Measurements from ENCODE around the gene VASH1.

DNA sequence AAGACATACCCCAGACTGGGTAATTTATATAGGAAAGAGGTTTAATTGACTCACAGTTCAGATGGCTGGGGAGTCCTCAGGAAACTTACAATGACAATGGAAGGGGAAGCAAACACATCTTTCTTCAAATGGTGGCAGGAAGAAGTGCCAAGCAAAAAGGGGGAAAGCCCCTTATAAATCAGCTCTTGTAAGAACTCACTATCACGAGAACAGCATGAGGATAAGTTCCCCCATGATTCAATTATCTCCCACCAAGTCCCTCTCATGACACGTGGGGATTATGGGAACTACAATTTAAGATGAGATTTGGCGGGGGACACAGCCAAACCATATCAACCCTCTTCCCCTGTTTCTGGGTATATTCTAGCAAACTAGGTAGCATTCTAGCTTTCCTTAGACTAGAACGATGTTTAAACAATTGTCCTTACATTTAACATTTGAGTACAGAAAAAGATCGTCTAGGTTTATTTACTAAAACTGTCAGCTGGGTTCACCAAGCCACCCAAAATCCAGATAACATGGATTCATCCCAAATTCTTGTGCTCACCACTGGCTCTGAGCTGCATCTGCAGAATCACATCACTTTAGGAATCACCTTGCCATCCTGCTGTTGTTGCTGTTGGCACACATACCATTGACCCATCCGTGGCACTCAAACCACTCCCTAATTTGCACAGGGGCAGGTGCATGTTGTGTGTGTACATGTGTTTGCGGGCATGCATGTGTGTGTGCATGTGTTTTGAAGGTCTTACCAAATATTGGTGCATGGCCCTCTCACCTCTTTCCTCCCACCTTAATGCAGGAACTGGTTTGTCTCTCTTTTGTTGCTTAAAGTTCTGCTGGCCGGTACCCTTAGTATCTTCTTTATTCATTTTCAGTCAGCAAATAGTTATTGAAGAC is 36.4 kb upstream of the VASH1 start:
- TF ChIP-seq, protein P1, sequence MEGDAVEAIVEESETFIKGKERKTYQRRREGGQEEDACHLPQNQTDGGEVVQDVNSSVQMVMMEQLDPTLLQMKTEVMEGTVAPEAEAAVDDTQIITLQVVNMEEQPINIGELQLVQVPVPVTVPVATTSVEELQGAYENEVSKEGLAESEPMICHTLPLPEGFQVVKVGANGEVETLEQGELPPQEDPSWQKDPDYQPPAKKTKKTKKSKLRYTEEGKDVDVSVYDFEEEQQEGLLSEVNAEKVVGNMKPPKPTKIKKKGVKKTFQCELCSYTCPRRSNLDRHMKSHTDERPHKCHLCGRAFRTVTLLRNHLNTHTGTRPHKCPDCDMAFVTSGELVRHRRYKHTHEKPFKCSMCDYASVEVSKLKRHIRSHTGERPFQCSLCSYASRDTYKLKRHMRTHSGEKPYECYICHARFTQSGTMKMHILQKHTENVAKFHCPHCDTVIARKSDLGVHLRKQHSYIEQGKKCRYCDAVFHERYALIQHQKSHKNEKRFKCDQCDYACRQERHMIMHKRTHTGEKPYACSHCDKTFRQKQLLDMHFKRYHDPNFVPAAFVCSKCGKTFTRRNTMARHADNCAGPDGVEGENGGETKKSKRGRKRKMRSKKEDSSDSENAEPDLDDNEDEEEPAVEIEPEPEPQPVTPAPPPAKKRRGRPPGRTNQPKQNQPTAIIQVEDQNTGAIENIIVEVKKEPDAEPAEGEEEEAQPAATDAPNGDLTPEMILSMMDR (IDR thresholded peaks at IDR 0.05; ENCODE audit: low read length), result no peak
- TF ChIP-seq EZH2phosphoT487 (IDR thresholded peaks at IDR 0.05; ENCODE audit: low read length) (no peak), EZH2 (optimal IDR thresholded peaks at IDR 0.05; ENCODE audit: low read depth, low read length) (no peak)

Data from MM.1S (cell line).